Endothelial cell of umbilical vein (primary cell): ENCODE data around the gene APPL2. TPM values are rescaled to one million over a fixed set of nuclear protein-coding genes. Genes with fewer than 3 reads are reported as not detected.
A peak's percentile ranks its signal among the peaks of the same experiment; 100 is the strongest.

Experiments
- BruUV-seq: library from RNA; stranded (reverse); fragments of 400-500 nt; replicated peaks from 2 replicates; lab custom pipeline; 2021; lab: Mats Ljungman, UMichigan
- CTCF ChIA-PET: fragments of 300-600, 350-600 bp; sonication (Branson Sonifier 250); formaldehyde crosslinking; loops from one replicate; lab custom pipeline; 2021; ENCODE audit warnings: antibody characterized with exemption, inconsistent platforms; lab: Charles Lee
- POLR2A ChIA-PET: fragments of 300-600, 350-600 bp; sonication (Branson Sonifier 250); formaldehyde crosslinking; loops from one replicate; lab custom pipeline; 2021; ENCODE audit warnings: antibody characterized with exemption, inconsistent platforms; lab: Charles Lee
- DNase-seq: peaks from one replicate; pipeline ENCODE4 v3.0.0-alpha.2; 2011; ENCODE audit warnings: low read depth, low spot score
- FAIRE-seq: peaks from 2 replicates; lab custom pipeline; 2011; peaks lifted over from hg19 to GRCh38; lab: Jason Lieb, UNC
- H2AFZ ChIP-seq: 2 replicates; pipeline ENCODE4 v1.6.0; 2012; ENCODE audit warnings: low read depth, low read length, control low read depth, inconsistent platforms
- H3K27ac ChIP-seq: 2 replicates; pipeline ENCODE4 v1.5.1; 2011; ENCODE audit warnings: low read depth, mild to moderate bottlenecking, control low read depth, low read length, moderate library complexity; ENCODE audit not compliant: insufficient read depth
- H3K27me3 ChIP-seq, 2 experiments: 2 replicates each; pipeline versions ENCODE4 v1.6.0 to v1.6.1; 2011; ENCODE audit warnings: low read length in 2 of 2, mixed read lengths in 1 of 2; ENCODE audit not compliant: control insufficient read depth in 2 of 2, insufficient read depth in 2 of 2
- H3K36me3 ChIP-seq, 2 experiments: 2 replicates in 1 of 2; 3 replicates in 1 of 2; pipeline ENCODE4 v1.5.1; 2011; ENCODE audit warnings: low read length in 2 of 2, mild to moderate bottlenecking in 1 of 2, moderate library complexity in 1 of 2; ENCODE audit not compliant: control insufficient read depth in 2 of 2, insufficient read depth in 2 of 2; ENCODE audit errors: extremely low read depth in 1 of 2
- H3K4me1 ChIP-seq: 3 replicates; pipeline ENCODE4 v1.5.1; 2011; ENCODE audit warnings: mild to moderate bottlenecking, low read length; ENCODE audit not compliant: control insufficient read depth, insufficient read depth; ENCODE audit errors: extremely low read depth
- H3K4me2 ChIP-seq: 2 replicates; pipeline ENCODE4 v1.6.1; 2011; ENCODE audit warnings: low read length, control low read depth, mixed read lengths; ENCODE audit not compliant: insufficient read depth
- H3K4me3 ChIP-seq, 3 experiments: fragments of 200-600 bp in 1 of 3; sonication (generic), shearing (Covaris generic) in 1 of 3; replicated peaks in 1 of 3; 2 replicates each; pipeline ENCODE4 v1.5.1; 2011 to 2016; ENCODE audit warnings: control low read depth in 3 of 3, low read length in 3 of 3, mild to moderate bottlenecking in 2 of 3, inconsistent platforms in 1 of 3, low read depth in 1 of 3, moderate library complexity in 1 of 3; ENCODE audit not compliant: insufficient read depth in 1 of 3
- H3K79me2 ChIP-seq: 2 replicates; pipeline ENCODE4 v1.6.0; 2012; ENCODE audit warnings: low read length, inconsistent platforms; ENCODE audit not compliant: control insufficient read depth, insufficient read depth
- H3K9ac ChIP-seq: replicated peaks from 2 replicates; pipeline ENCODE3; 2011; ENCODE audit warnings: low read length, control low read depth; ENCODE audit not compliant: insufficient read depth; ENCODE audit errors: extremely low read depth
- H3K9me1 ChIP-seq: replicated peaks from 3 replicates; pipeline ENCODE4 v1.6.0; 2011; ENCODE audit warnings: mild to moderate bottlenecking, low read length; ENCODE audit not compliant: control insufficient read depth, insufficient read depth; ENCODE audit errors: extremely low read depth
- H3K9me3 ChIP-seq: replicated peaks from 2 replicates; pipeline ENCODE4 v1.5.1; 2012; ENCODE audit warnings: low read length, inconsistent platforms; ENCODE audit not compliant: control insufficient read depth, insufficient read depth
- H4K20me1 ChIP-seq: replicated peaks from 2 replicates; pipeline ENCODE3; 2011; ENCODE audit warnings: mild to moderate bottlenecking, low read length; ENCODE audit not compliant: control insufficient read depth, insufficient read depth; ENCODE audit errors: extremely low read depth
- CTCF ChIP-seq, 2 donors: IDR thresholded peaks; 1 replicate in 1 of 2; 2 replicates in 1 of 2; pipeline ENCODE4 v1.5.1; 2011; ENCODE audit warnings: low read length in 2 of 2, mild to moderate bottlenecking in 2 of 2, moderate library complexity in 2 of 2, control low read depth in 1 of 2, inconsistent platforms in 1 of 2, low read depth in 1 of 2; ENCODE audit not compliant: insufficient read depth in 1 of 2; ENCODE audit errors: extremely low read depth in 1 of 2
- EZH2 ChIP-seq: IDR thresholded peaks from 2 replicates; pipeline ENCODE4 v1.6.1; 2012; ENCODE audit warnings: borderline replicate concordance, low read depth, mild to moderate bottlenecking, moderate library complexity, low read length, inconsistent platforms; ENCODE audit not compliant: severe bottlenecking
- FOS ChIP-seq: IDR thresholded peaks from 2 replicates; pipeline ENCODE4 v1.6.1; 2011; ENCODE audit warnings: mild to moderate bottlenecking, low read length, moderate library complexity, borderline replicate concordance; ENCODE audit not compliant: insufficient read depth
- GATA2 ChIP-seq: IDR thresholded peaks from 2 replicates; pipeline ENCODE4 v1.7.0; 2011; ENCODE audit warnings: low read depth, mild to moderate bottlenecking, moderate library complexity, mixed read lengths, low read length; ENCODE audit not compliant: insufficient read length, insufficient read depth
- JUN ChIP-seq: IDR thresholded peaks from 2 replicates; pipeline ENCODE4 v1.6.1; 2011; ENCODE audit warnings: borderline replicate concordance, low read depth; ENCODE audit not compliant: insufficient read length, insufficient read depth
- MYC ChIP-seq: IDR thresholded peaks from one replicate; pipeline ENCODE4 v1.6.1; 2011; ENCODE audit warnings: mild to moderate bottlenecking, low read depth, low read length
- POLR2A ChIP-seq: IDR thresholded peaks from 2 replicates; pipeline ENCODE4 v1.6.1; 2012; ENCODE audit warnings: low read depth, mild to moderate bottlenecking, control low read depth, low read length
- POLR2AphosphoS5 ChIP-seq: IDR thresholded peaks from 2 replicates; pipeline ENCODE4 v1.6.1; 2012; ENCODE audit warnings: low read depth, mild to moderate bottlenecking, control low read depth, low read length, moderate library complexity; ENCODE audit not compliant: insufficient read depth
- dilution Hi-C: fragments of 300-500 bp; cut with MboI; formaldehyde crosslinking; loops from one replicate; pipeline ENCODE4 v1.15.0; 2019; ENCODE audit warnings: low sequenced_read_pairs; ENCODE audit not compliant: extremely low pct_ligation_motif_present
- intact Hi-C: fragments of 100-400 bp; cut with micrococcal nuclease; formaldehyde crosslinking; loops from one replicate; pipeline ENCODE4 v1.10.0; 2022
- polyA plus RNA-seq, 4 experiments: library from polyadenylated mRNA; depleted of rRNA in 3 of 4; stranded (reverse) in 3 of 4; unstranded in 1 of 4; fragments of >200 nt; gene quantifications; 2 replicates each; pipeline versions ENCODE4 v1.2.1 to v1.2.3, GENCODE V29; 2011 to 2012; ENCODE audit warnings: missing spikeins in 1 of 4
- total RNA-seq: library from RNA; stranded (reverse); gene quantifications from 2 replicates; pipeline ENCODE4 v1.2.3, GENCODE V29; 2021
- TF ChIP-seq, protein P1 (sequence below): IDR thresholded peaks from 2 replicates; pipeline ENCODE4 v1.6.1; 2011; ENCODE audit not compliant: insufficient read depth, insufficient read length

APPL2 gene
- total and polyA plus RNA-seq, 2 donors (not counting 3 experiments of a cell fraction or from before 2014, with no cell fraction given) = 8.1 to 21.4 TPM

DNA sequence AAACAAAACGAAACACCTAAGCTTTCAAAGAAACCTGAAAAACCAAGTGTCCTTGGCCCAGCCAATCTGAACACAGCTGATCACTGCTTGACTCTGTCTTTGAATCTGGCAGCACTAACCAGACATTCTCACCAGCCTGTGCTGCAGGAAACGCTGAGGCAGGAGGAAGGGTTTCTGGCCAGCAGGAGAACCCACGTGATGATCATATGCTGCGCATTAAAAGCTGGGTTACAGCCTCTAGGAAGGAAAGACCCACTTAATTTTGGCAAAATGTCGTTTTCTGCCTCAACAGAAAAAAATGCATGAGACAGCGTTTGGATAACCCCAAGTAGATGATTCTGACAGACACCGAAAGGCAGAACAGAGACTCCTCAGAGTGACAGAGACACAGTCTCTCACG, 9.8 kb downstream of the APPL2 start:
- H3K4me2 ChIP-seq = peak overlapping the region; percentile 60
- BruUV-seq = no TSS peak
- H3K4me1 ChIP-seq = peaks cover 39% of the 10 kb centered on the region
- DNase-seq (peak; percentile 90), FAIRE-seq (peak; percentile 92)
- H3K27me3 ChIP-seq = no peaks in the 10 kb centered on the region
- ChIA-PET CTCF (interaction anchor here (0.5 to 3.4 kb wide), 5 partner anchors 10 to 157 kb away, joined by 4 to 20 read pairs (median 8); partner anchors contain the start of gene APPL2), POLR2A (no interaction called here)
- dilution Hi-C loops (no loop called here), intact Hi-C loops (loop anchor here (1.0 to 2.0 kb wide), 2 partner anchors 9 to 157 kb away; no protein-coding TSS in a partner anchor)
- H2AFZ ChIP-seq = no peak overlapping the region
- no peaks in the 10 kb centered on the region for H4K20me1 ChIP-seq
- no peaks in the 10 kb centered on the region for H3K9me1 ChIP-seq
- H3K79me2 ChIP-seq = peaks cover 14% of the 10 kb centered on the region
- H3K9ac ChIP-seq = peak overlapping the region; percentile 51
- H3K27ac ChIP-seq = peak overlapping the region; percentile 25
- H3K36me3 ChIP-seq = peaks cover 0 to 18% of the 10 kb centered on the region in 2 experiments
- H3K4me3 ChIP-seq = no peak overlapping the region
- no peaks in the 10 kb centered on the region for H3K9me3 ChIP-seq
- TF ChIP-seq MYC = no peak
- TF ChIP-seq, protein P1, sequence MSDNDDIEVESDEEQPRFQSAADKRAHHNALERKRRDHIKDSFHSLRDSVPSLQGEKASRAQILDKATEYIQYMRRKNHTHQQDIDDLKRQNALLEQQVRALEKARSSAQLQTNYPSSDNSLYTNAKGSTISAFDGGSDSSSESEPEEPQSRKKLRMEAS = peak; percentile 79

DNA sequence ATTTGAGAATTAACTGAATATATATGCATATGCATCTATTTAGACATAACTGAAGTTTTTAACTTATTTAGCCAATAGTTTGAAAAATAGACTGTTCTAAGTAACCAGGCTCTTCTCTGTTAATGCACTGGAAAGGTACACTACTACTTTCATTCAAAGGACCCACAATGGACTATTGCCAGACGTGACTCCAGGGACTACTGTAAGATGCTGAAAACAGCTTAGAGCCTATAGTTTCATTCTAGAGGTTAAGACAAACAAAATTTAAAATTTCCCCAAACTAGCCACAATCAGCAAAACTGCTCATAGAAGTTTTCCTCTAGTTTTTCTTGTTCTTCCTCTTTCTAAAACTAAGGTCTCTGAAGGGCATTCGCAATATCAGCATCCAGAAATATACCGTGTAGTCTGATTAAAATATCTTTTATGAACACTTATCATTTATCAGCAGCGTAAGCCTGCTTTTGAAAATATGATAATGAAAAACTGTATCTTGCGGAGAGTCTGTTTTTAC, 10.4 kb downstream of the APPL2 start:
- POLR2A ChIA-PET = no interaction called here
- CTCF ChIA-PET = interaction anchor here (0.5 to 3.4 kb wide), 5 partner anchors 10 to 158 kb away, joined by 3 to 20 read pairs (median 4); partner anchors contain the start of gene APPL2

More for the DNA sequence above, 10.4 kb downstream of the APPL2 start:
- FAIRE-seq = no peak
- intact Hi-C loops (loop anchor here (1.0 to 2.0 kb wide), 2 partner anchors 10 to 157 kb away; no protein-coding TSS in a partner anchor), dilution Hi-C loops (no loop called here)
- peaks cover 8% of the 10 kb centered on the region for H3K79me2 ChIP-seq
- no peaks in the 10 kb centered on the region for H3K27me3 ChIP-seq
- no peaks in the 10 kb centered on the region for H3K9me1 ChIP-seq
- DNase-seq = no peak
- no peaks in the 10 kb centered on the region for H4K20me1 ChIP-seq
- H3K36me3 ChIP-seq = peaks cover 2 to 18% of the 10 kb centered on the region in 2 experiments
- H3K4me3 ChIP-seq = no peak overlapping the region
- peaks cover 39% of the 10 kb centered on the region for H3K4me1 ChIP-seq
- H3K27ac ChIP-seq = no peak overlapping the region
- H3K4me2 ChIP-seq = peak overlapping the region; percentile 60
- TF ChIP-seq MYC (no peak), POLR2A (no peak), FOS (no peak), CTCF (IDR thresholded peaks at IDR 0.05; ENCODE audit: extremely low read depth in 1 of 2, insufficient read depth in 1 of 2, low read depth in 1 of 2, low read length in 2 of 2) (no peak), EZH2 (no peak), GATA2 (no peak), JUN (no peak), POLR2AphosphoS5 (no peak)
- TF ChIP-seq, protein P1 = no peak
- no peaks in the 10 kb centered on the region for H3K9me3 ChIP-seq
- BruUV-seq = no TSS peak
- H2AFZ ChIP-seq = no peak overlapping the region
- H3K9ac ChIP-seq = no peak overlapping the region
